HG02623 (cell line): ENCODE results near the gene TRAPPC3.

ENCODE experiments used
- ATAC-seq: cut with Tn5 transposase; IDR thresholded peaks from one replicate; pipeline ENCODE4 v1.9.1; 2021; ENCODE audit warnings: moderate library complexity; ENCODE audit not compliant: unreplicated experiment

Gene TRAPPC3

GRCh38 chr1:36154335-36154734 is 5.0 kb upstream of the TRAPPC3 start:
- ATAC-seq = no peak

- no peak for ATAC-seq
Observed at GRCh38 chr1:36153476-36153875, 4.2 kb upstream of the TRAPPC3 start.

GRCh38 chr1:36151845-36152203 is 2.5 kb upstream of the TRAPPC3 start:
- ATAC-seq = no peak

GRCh38 chr1:36151134-36151844 is 2.0 kb upstream of the TRAPPC3 start:
- no peak for ATAC-seq

- peak; percentile 37 for ATAC-seq
Observed at GRCh38 chr1:36150296-36151133, 1.2 kb upstream of the TRAPPC3 start.

GRCh38 chr1:36149973-36150295 is 648 bp upstream of the TRAPPC3 start:
- no peak for ATAC-seq

GRCh38 chr1:36148821-36149236 is 457 bp downstream of the TRAPPC3 start:
- ATAC-seq = no peak

GRCh38 chr1:36144413-36144812 is 4.9 kb downstream of the TRAPPC3 start:
- ATAC-seq = no peak

- ATAC-seq = no peak
Observed at GRCh38 chr1:36143424-36143823, 5.9 kb downstream of the TRAPPC3 start.

GRCh38 chr1:36142121-36142520 is 7.2 kb downstream of the TRAPPC3 start:
- no peak for ATAC-seq

GRCh38 chr1:36139521-36139920 is 9.8 kb downstream of the TRAPPC3 start:
- ATAC-seq = no peak

- no peak for ATAC-seq
Observed at GRCh38 chr1:36137776-36138175, 11.5 kb downstream of the TRAPPC3 start.

- no peak for ATAC-seq
Observed at GRCh38 chr1:36137226-36137625, 12.1 kb downstream of the TRAPPC3 start.

GRCh38 chr1:36136535-36136934 is 12.8 kb downstream of the TRAPPC3 start:
- no peak for ATAC-seq

- ATAC-seq = no peak
Observed at GRCh38 chr1:36135796-36136195, 13.5 kb downstream of the TRAPPC3 start.

- no peak for ATAC-seq
Observed at GRCh38 chr1:36135330-36135667, 14.0 kb downstream of the TRAPPC3 start.

- ATAC-seq = no peak
Observed at GRCh38 chr1:36134505-36135329, 14.6 kb downstream of the TRAPPC3 start.

GRCh38 chr1:36134031-36134430 is 15.3 kb downstream of the TRAPPC3 start:
- no peak for ATAC-seq

- no peak for ATAC-seq
Observed at GRCh38 chr1:36133484-36133883, 15.8 kb downstream of the TRAPPC3 start.

GRCh38 chr1:36132029-36132428 is 17.3 kb downstream of the TRAPPC3 start:
- ATAC-seq = no peak

- ATAC-seq = no peak
Observed at GRCh38 chr1:36128905-36129206, 20.4 kb downstream of the TRAPPC3 start.
